Umbilical cord (tissue), 2 donors: Measurements from ENCODE around the gene TBC1D7. TPM values are rescaled to one million over a fixed set of nuclear protein-coding genes. Genes with fewer than 3 reads are reported as not detected.

Experiments used
- DNase-seq: peaks from one replicate; pipeline ENCODE4 v3.0.0-alpha.2; 2015; ENCODE audit warnings: low spot score
- total RNA-seq: library from RNA; depleted of rRNA; stranded (reverse); fragments of >200 nt; gene quantifications from one replicate; pipeline ENCODE4 v1.2.3, GENCODE V29; 2014; ENCODE audit warnings: low replicate concordance; ENCODE audit not compliant: insufficient read depth

TBC1D7 gene
- total RNA-seq, 1 donor from 2014 or later = 17.1 TPM

GRCh38 chr6:13294499-13295069 is 33.8 kb downstream of the TBC1D7 start:
- DNase-seq = no peak

DNA sequence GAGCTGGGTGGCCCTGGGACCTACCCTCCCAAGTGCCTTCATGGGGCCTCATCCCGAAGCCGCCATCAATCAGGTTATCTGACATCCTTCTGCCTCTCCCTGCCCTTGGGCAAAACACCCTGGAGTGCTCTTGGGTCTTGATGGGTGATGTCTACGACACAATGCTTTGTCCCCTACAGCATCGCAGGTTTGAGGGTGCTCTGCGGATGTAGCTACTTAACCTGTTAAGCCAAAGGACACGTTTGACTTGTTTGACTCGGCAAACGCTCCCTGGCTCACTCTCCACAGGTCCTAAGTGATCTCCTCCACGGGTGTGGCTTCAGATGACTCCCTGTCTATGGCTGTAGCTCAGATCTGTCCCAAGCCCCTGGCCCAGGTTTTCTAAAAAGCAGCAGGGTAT is 35.6 kb downstream of the TBC1D7 start:
- DNase-seq = no peak

DNA sequence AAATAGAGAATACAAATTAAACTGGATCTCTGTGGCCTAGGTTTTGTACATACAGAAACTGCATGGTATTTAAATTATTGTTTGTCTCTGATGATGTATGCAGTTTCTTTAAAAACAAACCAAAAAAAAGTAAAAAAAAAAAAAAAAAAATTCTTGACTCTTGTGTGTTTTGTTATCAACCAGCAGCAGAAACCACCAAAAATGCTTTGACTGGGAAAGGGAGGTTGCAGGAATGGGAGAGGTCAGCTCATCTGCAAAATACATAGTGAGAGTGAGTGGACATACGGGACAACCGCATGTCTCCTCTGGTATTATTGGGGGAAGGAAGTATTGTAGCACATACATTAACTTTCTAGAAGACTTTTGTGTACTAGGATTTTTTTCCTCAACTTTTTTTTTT is 38.0 kb downstream of the TBC1D7 start:
- no peak for DNase-seq

DNA sequence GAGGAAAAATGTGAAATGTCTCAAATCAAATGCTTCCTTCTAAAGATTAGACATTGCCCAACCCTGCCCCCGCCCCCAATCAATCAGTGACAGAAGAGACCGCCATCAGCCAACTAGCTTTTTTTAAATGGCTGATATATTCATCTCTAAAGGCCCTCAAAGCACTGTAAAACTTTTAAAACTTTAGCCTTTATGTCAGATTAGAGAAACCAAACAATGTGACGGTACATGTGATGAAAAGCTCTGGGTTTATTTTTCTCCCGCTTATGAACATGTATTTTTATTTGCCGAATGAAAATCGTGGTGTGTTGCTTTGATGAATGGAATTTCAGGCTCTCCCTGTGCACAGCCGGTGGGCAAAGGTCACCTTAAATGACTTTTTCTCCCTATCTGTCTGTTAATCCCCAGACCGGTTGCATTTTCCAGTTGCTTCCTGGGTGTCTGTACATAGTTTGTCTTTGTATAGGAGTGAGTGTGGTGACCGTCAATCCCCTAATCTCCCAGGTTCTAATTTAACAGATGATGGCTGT is 38.5 kb downstream of the TBC1D7 start:
- DNase-seq = no peak

- no peak for DNase-seq
These were observed 39.4 kb downstream of the TBC1D7 start for GRCh38 chr6:13288969-13289391.

DNA sequence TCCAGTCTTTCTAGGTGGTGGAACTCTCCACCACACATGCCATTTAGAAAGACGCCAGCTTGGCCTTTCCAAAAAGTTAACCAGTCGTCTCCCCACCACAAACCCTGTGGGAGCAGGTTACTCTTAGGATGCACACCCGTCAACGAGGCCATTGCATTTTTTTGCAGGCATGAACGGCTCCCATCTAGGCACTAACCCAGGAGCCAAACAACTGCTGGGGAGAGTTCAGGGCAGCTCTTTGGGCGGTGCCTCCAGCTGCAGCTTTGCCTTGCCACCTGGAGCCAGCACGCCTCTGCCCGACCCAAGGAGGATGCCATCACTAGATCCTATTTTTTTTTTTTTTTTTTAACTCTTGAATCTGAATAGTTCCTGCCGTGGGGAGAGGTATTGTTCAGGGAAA is 39.9 kb downstream of the TBC1D7 start:
- no peak for DNase-seq

DNA sequence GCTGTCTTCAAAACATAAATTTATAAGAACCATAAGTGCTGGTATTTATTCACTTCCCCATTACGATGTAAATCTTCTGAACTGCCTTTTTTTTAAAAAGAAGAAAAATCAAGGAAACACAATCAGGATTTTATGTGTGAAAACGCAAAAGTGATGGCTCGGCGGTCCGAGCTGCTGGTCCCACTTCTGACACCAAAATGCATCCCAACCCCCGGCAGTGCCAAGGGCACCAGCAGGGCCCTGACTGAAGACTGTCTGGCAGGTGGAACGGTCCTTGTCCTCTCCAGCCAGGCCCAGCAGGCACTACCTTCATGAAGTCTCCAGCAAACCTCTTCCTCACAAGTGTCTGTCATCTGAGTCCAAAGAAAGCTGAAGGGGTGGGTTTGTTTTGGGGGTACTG is 41.2 kb downstream of the TBC1D7 start:
- no peak for DNase-seq

- no peak for DNase-seq
These were observed 42.2 kb downstream of the TBC1D7 start for GRCh38 chr6:13286181-13286580.

- DNase-seq = no peak
These were observed 42.6 kb downstream of the TBC1D7 start for GRCh38 chr6:13285705-13286104.

DNA sequence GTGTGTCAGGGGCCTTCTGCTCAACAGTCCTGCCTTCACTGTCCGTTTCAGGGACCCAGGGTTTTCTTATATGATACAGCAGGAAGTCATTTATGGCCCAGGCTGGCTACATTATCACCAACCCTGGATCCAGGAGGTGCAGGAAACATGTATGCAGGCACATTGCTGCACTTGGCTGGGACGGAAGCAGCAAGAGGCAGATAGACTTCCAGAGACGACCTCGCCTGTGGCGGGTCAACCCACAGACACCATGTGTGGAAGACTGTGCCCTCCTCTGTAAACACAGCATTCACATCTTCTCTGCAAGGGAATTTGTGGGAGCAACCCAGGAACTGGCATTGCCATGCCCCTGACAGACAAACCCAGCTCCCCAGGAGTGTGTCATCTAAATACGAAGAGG is 43.7 kb downstream of the TBC1D7 start:
- DNase-seq = no peak

DNA sequence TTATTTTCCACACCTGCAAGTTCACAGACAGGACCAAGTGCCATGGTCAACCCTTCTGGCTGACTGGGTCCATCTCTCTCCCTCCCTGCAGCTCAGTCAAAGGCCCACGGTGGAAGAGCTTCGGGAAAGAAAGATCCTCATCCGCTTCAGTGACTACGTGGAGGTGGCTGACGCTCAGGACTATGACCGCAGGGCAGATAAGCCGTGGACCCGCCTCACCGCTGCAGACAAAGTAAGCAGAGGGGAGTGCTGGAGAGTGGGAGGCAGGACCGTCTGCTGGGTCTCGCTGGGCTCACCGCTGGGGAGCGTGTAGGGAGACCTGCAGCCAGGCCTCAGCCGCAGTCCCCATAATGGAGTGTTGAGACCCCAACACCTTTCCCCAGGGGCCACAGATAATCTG is 45.0 kb downstream of the TBC1D7 start:
- no peak for DNase-seq

GRCh38 chr6:13282393-13283069 is 45.8 kb downstream of the TBC1D7 start:
- DNase-seq = no peak

DNA sequence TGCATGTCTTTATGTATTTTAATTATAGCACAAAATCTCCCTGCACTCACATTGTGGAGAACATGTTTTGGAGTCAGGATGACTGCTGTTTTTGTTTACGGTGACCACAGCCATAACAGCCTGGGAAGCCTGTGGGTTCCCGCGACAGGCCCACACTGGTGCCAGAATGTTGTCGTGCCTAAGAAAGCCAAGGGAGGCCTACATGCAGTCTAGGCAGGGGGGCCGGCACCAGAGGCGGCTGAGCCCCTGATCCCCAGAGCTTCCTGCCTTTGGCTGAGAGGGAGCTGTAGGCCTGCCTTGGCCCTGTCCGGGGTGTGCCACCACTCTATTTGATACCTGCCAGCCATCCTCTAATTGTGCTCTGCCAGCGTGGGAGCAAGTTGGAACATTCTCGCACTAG is 46.7 kb downstream of the TBC1D7 start:
- no peak for DNase-seq

DNA sequence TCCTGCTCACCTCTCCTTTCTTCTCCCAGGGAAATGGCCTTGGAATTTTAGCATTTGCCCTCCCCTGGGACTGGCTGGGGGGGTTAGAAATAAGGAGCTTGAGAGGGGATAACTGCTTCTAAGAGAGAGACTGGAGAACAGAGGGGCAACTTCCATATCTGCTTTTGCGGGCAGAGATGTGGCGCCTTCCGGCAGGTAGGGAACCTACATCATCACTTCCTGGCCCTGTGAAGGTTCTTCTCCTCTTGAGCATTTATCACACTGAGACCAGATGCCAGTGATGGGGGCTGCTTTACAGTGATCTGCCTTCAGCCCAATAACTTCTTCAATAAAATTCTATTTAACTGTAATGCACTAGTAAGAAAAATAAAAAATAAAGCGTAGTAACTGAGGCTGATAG is 48.1 kb downstream of the TBC1D7 start:
- no peak for DNase-seq

DNA sequence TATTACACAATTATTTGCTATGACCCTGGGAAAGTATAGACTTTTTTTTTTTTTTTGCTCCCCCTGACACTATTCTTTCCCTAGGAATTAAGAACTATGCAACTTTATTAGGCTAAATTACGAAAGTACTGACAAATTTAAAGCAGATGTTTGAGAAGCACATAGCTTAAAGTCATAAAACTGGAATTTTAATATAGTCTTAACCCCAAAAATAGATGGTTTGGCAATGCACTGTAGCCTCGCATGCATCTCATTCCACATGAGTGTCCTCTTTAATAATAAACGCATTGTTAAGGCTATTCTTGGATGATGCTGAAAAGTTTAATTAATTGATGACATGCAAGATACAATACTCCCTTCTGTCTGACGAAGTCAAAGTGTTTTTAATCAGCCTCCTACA is 49.3 kb downstream of the TBC1D7 start:
- DNase-seq = peak; percentile 15

- no peak for DNase-seq
These were observed 50.2 kb downstream of the TBC1D7 start for GRCh38 chr6:13278164-13278563.

- no peak for DNase-seq
These were observed 51.1 kb downstream of the TBC1D7 start for GRCh38 chr6:13277231-13277630.

DNA sequence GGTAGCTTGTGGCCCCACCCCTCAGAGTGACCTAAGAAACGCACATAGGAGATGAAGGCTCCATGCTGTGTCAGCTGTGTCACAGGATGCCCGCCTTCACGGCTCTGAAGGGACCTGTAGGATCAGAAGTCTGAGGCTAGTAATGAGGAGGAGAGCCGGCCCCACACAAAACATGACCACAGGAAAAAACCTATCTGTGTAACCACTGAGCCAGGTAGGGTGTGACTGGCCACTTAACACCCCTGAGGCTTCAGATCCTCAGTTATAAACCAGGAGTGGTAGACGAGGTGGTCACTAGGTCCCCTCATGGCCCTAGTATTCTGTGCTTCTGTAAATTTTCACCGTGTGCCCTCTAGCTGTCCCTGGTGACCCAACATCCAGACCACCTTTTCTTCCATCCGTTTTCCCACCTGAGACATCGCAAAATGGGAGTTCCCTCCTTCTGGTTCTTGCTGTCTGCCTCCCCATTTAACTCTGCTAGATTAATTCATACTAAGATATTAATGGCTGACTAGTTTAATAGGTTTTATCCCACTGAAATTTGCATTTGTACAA is 52.8 kb downstream of the TBC1D7 start:
- DNase-seq = no peak

DNA sequence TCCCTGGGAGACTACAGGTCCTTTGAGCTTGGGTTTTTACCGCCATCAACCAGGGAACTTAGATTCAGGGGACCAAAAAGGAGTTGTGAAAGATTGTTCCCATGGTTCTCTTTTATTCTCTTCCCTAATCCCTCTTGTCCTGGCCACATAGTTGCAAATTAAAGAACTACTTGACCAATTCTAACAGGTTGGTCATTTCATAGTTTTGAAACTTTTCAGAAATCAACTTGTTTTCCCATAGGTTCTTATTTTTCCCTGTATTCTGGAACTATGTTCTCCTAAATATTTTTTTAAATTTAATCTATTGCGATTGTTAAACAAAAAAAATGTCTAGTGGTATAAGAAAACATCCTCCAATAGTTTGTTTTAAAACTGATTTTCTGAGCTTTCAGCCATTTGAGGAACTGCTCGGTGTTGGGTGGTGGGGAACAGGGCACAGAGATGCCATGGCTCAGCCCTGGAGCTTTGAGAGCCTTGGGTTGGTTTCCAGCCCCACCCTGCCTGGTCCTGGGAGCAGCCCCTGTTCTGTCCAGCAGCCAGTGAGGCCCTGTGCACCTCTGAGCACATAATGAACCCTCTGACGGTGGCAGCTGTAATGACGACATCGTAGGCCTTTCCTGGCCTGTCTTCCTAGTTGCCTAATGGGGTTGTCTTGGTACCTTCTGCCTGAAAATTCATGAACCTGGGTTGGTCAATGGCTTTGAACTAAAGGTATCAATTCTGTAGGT is 53.5 kb downstream of the TBC1D7 start:
- DNase-seq = no peak

- peak; percentile 41 for DNase-seq
These were observed 54.2 kb downstream of the TBC1D7 start for GRCh38 chr6:13273931-13274706.

DNA sequence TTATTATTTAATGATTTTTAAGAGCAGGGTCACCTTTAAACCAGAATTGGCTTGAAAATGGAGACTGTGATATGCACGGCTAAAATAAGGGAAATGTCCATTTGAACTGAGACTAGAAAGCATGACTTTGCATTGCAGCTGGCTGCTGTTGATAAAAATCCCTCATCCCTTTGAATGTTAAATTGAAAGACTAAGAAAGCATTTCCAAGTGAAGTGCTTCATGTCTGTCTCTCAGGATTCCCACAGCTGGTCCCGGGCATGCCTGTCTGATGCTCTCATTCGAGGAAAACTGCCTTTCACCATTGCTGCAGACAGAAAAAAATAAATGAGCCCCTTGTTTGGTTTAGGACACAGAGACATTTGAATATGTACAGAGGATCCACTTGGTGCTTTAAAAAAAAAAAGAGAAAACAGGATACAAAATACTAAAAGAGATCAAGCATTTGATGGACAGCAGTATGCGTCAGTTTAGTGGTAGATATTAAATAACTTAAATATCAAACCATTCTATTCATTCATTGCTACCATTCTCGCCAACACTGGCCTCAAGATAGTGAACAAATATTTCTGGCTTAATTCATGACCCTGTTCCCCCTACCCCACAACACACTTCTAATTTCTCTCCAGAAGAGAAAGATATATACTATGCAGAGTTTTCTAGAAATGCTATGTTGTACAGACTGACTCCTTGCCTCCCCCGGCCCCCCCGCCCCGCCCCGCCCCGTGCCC is 55.0 kb downstream of the TBC1D7 start:
- no peak for DNase-seq
